ENCODE data around the gene NRBF2. TPM values are rescaled to one million over a fixed set of nuclear protein-coding genes. Genes with fewer than 3 reads are reported as not detected.
"Not testable (repeated sequence)": the region's sequence is repeated elsewhere in the genome, so short reads cannot be mapped to it uniquely, and the experiment has no call there.

Gene NRBF2
- total and polyA plus RNA-seq, 9 donors: 13.6 to 21.7 (median 15.3) TPM

- WGBS (ENCODE audit: insufficient coverage): no CpG with 5 or more reads among the region's 2 CpGs
- Histone ChIP-seq H3K4me1 (ENCODE audit: control insufficient read depth, insufficient read depth, low read length) (peaks cover 10% of the 10 kb centered on the region), H3K4me3 (ENCODE audit: low read length) (no peak overlapping the region), H3K36me3 (ENCODE audit: control insufficient read depth, insufficient read depth, low read length) (no peaks in the 10 kb centered on the region), H3K27me3 (ENCODE audit: control insufficient read depth, insufficient read depth, low read length) (no peaks in the 10 kb centered on the region), H3K9me3 (replicated peaks; ENCODE audit: control insufficient read depth, low read depth, low read length) (peaks cover 5% of the 10 kb centered on the region), H3K27ac (ENCODE audit: low read length) (no peak overlapping the region)
- DNase-seq: no peak
Measured at GRCh38 chr10:63137306-63137705, 4.2 kb downstream of the NRBF2 start.

GRCh38 chr10:63140077-63140476 is 6.9 kb downstream of the NRBF2 start:
- DNase-seq: no peak
- Histone ChIP-seq H3K4me3 (ENCODE audit: low read length) (no peak overlapping the region), H3K27me3 (ENCODE audit: control insufficient read depth, insufficient read depth, low read length) (no peaks in the 10 kb centered on the region), H3K36me3 (ENCODE audit: control insufficient read depth, insufficient read depth, low read length) (no peaks in the 10 kb centered on the region), H3K4me1 (ENCODE audit: control insufficient read depth, insufficient read depth, low read length) (no peaks in the 10 kb centered on the region), H3K9me3 (replicated peaks; ENCODE audit: control insufficient read depth, low read depth, low read length) (no peaks in the 10 kb centered on the region), H3K27ac (ENCODE audit: low read length) (no peak overlapping the region)
- no CpG with 5 or more reads among the region's 3 CpGs for WGBS (ENCODE audit: insufficient coverage)

GRCh38 chr10:63142136-63142535 is 9.0 kb downstream of the NRBF2 start:
- H3K36me3 ChIP-seq (ENCODE audit: control insufficient read depth, insufficient read depth, low read length): no peaks in the 10 kb centered on the region
- H3K4me1 ChIP-seq (ENCODE audit: control insufficient read depth, insufficient read depth, low read length): no peaks in the 10 kb centered on the region
- DNase-seq: no peak
- H3K4me3 ChIP-seq (ENCODE audit: low read length): no peak overlapping the region
- H3K27me3 ChIP-seq (ENCODE audit: control insufficient read depth, insufficient read depth, low read length): no peaks in the 10 kb centered on the region
- 71% methylated on average over 2 of the region's 6 CpGs for WGBS (ENCODE audit: insufficient coverage)
- H3K27ac ChIP-seq (ENCODE audit: low read length): no peak overlapping the region
- H3K9me3 ChIP-seq (replicated peaks; ENCODE audit: control insufficient read depth, low read depth, low read length): no peaks in the 10 kb centered on the region

GRCh38 chr10:63143987-63144386 is 10.9 kb downstream of the NRBF2 start:
- Histone ChIP-seq H3K36me3 (ENCODE audit: control insufficient read depth, insufficient read depth, low read length) (no peaks in the 10 kb centered on the region), H3K9me3 (replicated peaks; ENCODE audit: control insufficient read depth, low read depth, low read length) (no peaks in the 10 kb centered on the region), H3K4me3 (ENCODE audit: low read length) (no peak overlapping the region), H3K27ac (ENCODE audit: low read length) (no peak overlapping the region), H3K4me1 (ENCODE audit: control insufficient read depth, insufficient read depth, low read length) (no peaks in the 10 kb centered on the region), H3K27me3 (ENCODE audit: control insufficient read depth, insufficient read depth, low read length) (no peaks in the 10 kb centered on the region)
- DNase-seq: no peak
- WGBS (ENCODE audit: insufficient coverage): no CpG with 5 or more reads among the region's 5 CpGs

- no peak for DNase-seq
- H3K36me3 ChIP-seq (ENCODE audit: control insufficient read depth, insufficient read depth, low read length): peaks cover 2% of the 10 kb centered on the region
- H3K27ac ChIP-seq (ENCODE audit: low read length): no peak overlapping the region
- no peak overlapping the region for H3K4me3 ChIP-seq (ENCODE audit: low read length)
- no peaks in the 10 kb centered on the region for H3K9me3 ChIP-seq (replicated peaks; ENCODE audit: control insufficient read depth, low read depth, low read length)
- H3K27me3 ChIP-seq (ENCODE audit: control insufficient read depth, insufficient read depth, low read length): no peaks in the 10 kb centered on the region
- no peaks in the 10 kb centered on the region for H3K4me1 ChIP-seq (ENCODE audit: control insufficient read depth, insufficient read depth, low read length)
Measured at GRCh38 chr10:63145782-63146181, 12.7 kb downstream of the NRBF2 start.

GRCh38 chr10:63146503-63146902 is 13.4 kb downstream of the NRBF2 start:
- peaks cover 4% of the 10 kb centered on the region for H3K36me3 ChIP-seq (ENCODE audit: control insufficient read depth, insufficient read depth, low read length)
- no peak for DNase-seq

GRCh38 chr10:63150745-63151144 is 17.6 kb downstream of the NRBF2 start:
- H3K9me3 ChIP-seq (replicated peaks; ENCODE audit: control insufficient read depth, low read depth, low read length): no peaks in the 10 kb centered on the region
- 90% methylated on average over 3 of the region's 4 CpGs for WGBS (ENCODE audit: insufficient coverage)
- H3K4me3 ChIP-seq (ENCODE audit: low read length): no peak overlapping the region
- H3K4me1 ChIP-seq (ENCODE audit: control insufficient read depth, insufficient read depth, low read length): no peaks in the 10 kb centered on the region
- H3K36me3 ChIP-seq (ENCODE audit: control insufficient read depth, insufficient read depth, low read length): peaks cover 16% of the 10 kb centered on the region
- no peaks in the 10 kb centered on the region for H3K27me3 ChIP-seq (ENCODE audit: control insufficient read depth, insufficient read depth, low read length)
- no peak overlapping the region for H3K27ac ChIP-seq (ENCODE audit: low read length)
- DNase-seq: no peak

More at GRCh38 chr10:63146503-63146902, 13.4 kb downstream of the NRBF2 start:
- no peaks in the 10 kb centered on the region for H3K9me3 ChIP-seq (replicated peaks; ENCODE audit: control insufficient read depth, low read depth, low read length)
- H3K27ac ChIP-seq (ENCODE audit: low read length): no peak overlapping the region
- H3K4me1 ChIP-seq (ENCODE audit: control insufficient read depth, insufficient read depth, low read length): no peaks in the 10 kb centered on the region
- H3K4me3 ChIP-seq (ENCODE audit: low read length): no peak overlapping the region
- H3K27me3 ChIP-seq (ENCODE audit: control insufficient read depth, insufficient read depth, low read length): no peaks in the 10 kb centered on the region

- peaks cover 17% of the 10 kb centered on the region for H3K36me3 ChIP-seq (ENCODE audit: control insufficient read depth, insufficient read depth, low read length)
- H3K27ac ChIP-seq (ENCODE audit: low read length); H3K9me3 ChIP-seq (replicated peaks; ENCODE audit: control insufficient read depth, low read depth, low read length); H3K4me3 ChIP-seq (ENCODE audit: low read length); H3K27me3 ChIP-seq (ENCODE audit: control insufficient read depth, insufficient read depth, low read length); DNase-seq; H3K4me1 ChIP-seq (ENCODE audit: control insufficient read depth, insufficient read depth, low read length): not testable (repeated sequence)
- 75% methylated on average over 4 of the region's 9 CpGs for WGBS (ENCODE audit: insufficient coverage)
Measured at GRCh38 chr10:63153868-63154545, 20.9 kb downstream of the NRBF2 start.

- no peaks in the 10 kb centered on the region for H3K4me1 ChIP-seq (ENCODE audit: control insufficient read depth, insufficient read depth, low read length)
- no peaks in the 10 kb centered on the region for H3K27me3 ChIP-seq (ENCODE audit: control insufficient read depth, insufficient read depth, low read length)
- no peak for DNase-seq
- no peak overlapping the region for H3K4me3 ChIP-seq (ENCODE audit: low read length)
- WGBS (ENCODE audit: insufficient coverage): no CpG with 5 or more reads among the region's 6 CpGs
- H3K9me3 ChIP-seq (replicated peaks; ENCODE audit: control insufficient read depth, low read depth, low read length): no peaks in the 10 kb centered on the region
- H3K27ac ChIP-seq (ENCODE audit: low read length): no peak overlapping the region
- H3K36me3 ChIP-seq (ENCODE audit: control insufficient read depth, insufficient read depth, low read length): peaks cover 17% of the 10 kb centered on the region
Measured at GRCh38 chr10:63154546-63155387, 21.6 kb downstream of the NRBF2 start.

- Histone ChIP-seq H3K9me3 (replicated peaks; ENCODE audit: control insufficient read depth, low read depth, low read length) (no peaks in the 10 kb centered on the region), H3K27ac (ENCODE audit: low read length) (no peak overlapping the region)
Measured at GRCh38 chr10:63155388-63156020, 22.4 kb downstream of the NRBF2 start.

More at GRCh38 chr10:63155388-63156020, 22.4 kb downstream of the NRBF2 start:
- DNase-seq: no peak
- WGBS (ENCODE audit: insufficient coverage): 83% methylated on average over 1 of the region's 8 CpGs
- Histone ChIP-seq H3K27me3 (ENCODE audit: control insufficient read depth, insufficient read depth, low read length) (no peaks in the 10 kb centered on the region), H3K36me3 (ENCODE audit: control insufficient read depth, insufficient read depth, low read length) (peaks cover 17% of the 10 kb centered on the region), H3K4me1 (ENCODE audit: control insufficient read depth, insufficient read depth, low read length) (no peaks in the 10 kb centered on the region), H3K4me3 (ENCODE audit: low read length) (no peak overlapping the region)

All from muscle of leg (tissue), 11 donors.